Muscle layer of duodenum (tissue), 2 donors: ENCODE results near the gene MAGI2.

Source experiments
- H3K27ac ChIP-seq: one replicate; pipeline ENCODE4 v1.7.0; 2013; ENCODE audit warnings: mild to moderate bottlenecking, low read length
- H3K27me3 ChIP-seq: one replicate; pipeline ENCODE4 v1.7.0; 2013; ENCODE audit warnings: low read depth, mild to moderate bottlenecking, control low read depth, low read length
- H3K36me3 ChIP-seq, 2 donors: one replicate each; pipeline ENCODE4 v1.7.0; 2013; ENCODE audit warnings: low read length in 2 of 2, control low read depth in 1 of 2, mild to moderate bottlenecking in 1 of 2; ENCODE audit not compliant: insufficient read depth in 2 of 2, control insufficient read depth in 1 of 2
- H3K4me1 ChIP-seq, 2 donors: one replicate each; pipeline ENCODE4 v1.7.0; 2013; ENCODE audit warnings: low read length in 2 of 2, mild to moderate bottlenecking in 2 of 2, control low read depth in 1 of 2, moderate library complexity in 1 of 2; ENCODE audit not compliant: insufficient read depth in 2 of 2, control insufficient read depth in 1 of 2
- H3K4me3 ChIP-seq, 2 donors: one replicate each; pipeline ENCODE4 v1.7.0; 2013; ENCODE audit warnings: low read length in 2 of 2, low read depth in 1 of 2, mild to moderate bottlenecking in 1 of 2
- H3K9me3 ChIP-seq, 2 donors: one replicate each; pipeline ENCODE4 v1.7.0; 2013; ENCODE audit warnings: low read length in 2 of 2, control low read depth in 1 of 2, mild to moderate bottlenecking in 1 of 2; ENCODE audit not compliant: control insufficient read depth in 1 of 2
- donor health status: healthy.

MAGI2 gene

DNA sequence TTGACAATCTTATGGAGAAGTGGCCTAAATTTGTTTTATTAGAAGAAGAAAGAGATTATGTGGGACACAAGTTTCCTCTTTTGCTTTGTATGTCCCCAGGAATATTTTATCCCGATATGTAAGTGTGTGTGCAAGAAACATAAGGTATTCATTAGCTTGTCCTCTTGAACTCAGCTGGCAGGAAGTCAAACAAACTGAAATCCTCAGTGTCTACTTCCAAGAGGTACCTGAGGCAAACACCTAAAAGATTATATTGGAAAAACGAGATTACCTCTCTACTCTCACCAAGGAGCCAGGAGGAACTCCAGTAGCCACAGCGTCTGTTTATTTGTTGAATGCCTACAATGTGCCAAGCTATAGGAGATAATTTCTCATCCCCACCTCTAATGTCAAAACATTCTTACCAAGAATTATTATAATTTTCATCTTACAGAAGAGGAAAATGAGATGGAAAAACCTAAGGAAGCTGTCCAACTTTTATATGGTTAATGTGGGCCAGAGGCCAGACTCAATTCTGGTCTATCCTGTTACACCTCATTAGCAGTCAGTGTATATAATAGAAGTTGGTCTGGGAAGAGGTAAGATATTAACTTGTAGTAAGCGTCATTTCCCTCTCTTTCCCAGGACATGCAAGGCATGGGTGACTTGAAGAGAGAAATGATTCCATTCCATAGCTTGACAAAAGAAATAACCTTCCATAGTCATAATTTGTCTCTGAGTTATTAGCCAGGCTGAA is 692.7 kb downstream of the MAGI2 start:
- H3K9me3 ChIP-seq, result no peaks in the 10 kb centered on the region
- no peaks in the 10 kb centered on the region for H3K27me3 ChIP-seq
- no peak overlapping the region for H3K4me3 ChIP-seq
- H3K36me3 ChIP-seq, result no peaks in the 10 kb centered on the region
- no peaks in the 10 kb centered on the region for H3K4me1 ChIP-seq
- no peak overlapping the region for H3K27ac ChIP-seq

DNA sequence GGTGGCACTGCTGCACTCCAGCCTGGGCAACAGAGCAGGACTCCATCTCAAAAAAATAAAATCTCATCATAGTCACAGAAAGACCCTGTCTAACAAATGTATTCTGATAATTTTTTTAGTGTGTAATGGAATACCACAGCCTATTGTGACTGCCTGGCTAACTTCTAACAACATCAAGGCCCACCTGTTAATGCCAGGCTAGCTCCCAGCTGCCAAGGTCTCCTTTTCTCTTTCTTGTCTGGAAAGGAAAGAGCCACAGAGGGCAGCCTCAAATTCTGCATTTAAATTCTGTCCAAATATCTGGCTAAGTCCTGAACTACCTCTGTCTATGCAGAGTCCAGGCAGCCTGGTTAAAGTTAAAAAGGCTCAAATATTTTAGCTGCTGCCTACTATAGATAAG is 700.9 kb downstream of the MAGI2 start:
- Histone ChIP-seq H3K36me3 (no peaks in the 10 kb centered on the region), H3K4me3 (no peak overlapping the region), H3K9me3 (no peaks in the 10 kb centered on the region), H3K27ac (no peak overlapping the region), H3K27me3 (no peaks in the 10 kb centered on the region), H3K4me1 (no peaks in the 10 kb centered on the region)

DNA sequence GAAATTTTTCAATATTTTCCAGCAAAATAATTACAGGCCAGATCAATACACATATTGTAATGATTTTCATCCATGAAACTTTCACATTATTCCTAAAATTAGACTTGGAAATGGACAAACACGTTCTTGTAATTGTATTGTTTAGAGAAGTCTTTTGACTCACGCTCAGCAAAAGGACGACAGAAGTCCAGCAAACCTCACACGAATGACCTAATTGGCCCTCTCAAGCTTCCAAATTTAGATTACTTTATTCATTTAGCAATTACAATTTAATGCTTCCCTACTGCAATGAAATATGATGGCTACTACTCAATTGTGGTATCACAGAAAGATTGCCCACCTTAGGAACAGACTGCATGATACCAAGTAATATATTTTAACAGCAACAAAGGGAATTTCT is 702.2 kb downstream of the MAGI2 start:
- Histone ChIP-seq H3K4me3 (no peak overlapping the region), H3K27me3 (no peaks in the 10 kb centered on the region), H3K36me3 (no peaks in the 10 kb centered on the region), H3K9me3 (no peaks in the 10 kb centered on the region), H3K27ac (no peak overlapping the region), H3K4me1 (no peaks in the 10 kb centered on the region)

DNA sequence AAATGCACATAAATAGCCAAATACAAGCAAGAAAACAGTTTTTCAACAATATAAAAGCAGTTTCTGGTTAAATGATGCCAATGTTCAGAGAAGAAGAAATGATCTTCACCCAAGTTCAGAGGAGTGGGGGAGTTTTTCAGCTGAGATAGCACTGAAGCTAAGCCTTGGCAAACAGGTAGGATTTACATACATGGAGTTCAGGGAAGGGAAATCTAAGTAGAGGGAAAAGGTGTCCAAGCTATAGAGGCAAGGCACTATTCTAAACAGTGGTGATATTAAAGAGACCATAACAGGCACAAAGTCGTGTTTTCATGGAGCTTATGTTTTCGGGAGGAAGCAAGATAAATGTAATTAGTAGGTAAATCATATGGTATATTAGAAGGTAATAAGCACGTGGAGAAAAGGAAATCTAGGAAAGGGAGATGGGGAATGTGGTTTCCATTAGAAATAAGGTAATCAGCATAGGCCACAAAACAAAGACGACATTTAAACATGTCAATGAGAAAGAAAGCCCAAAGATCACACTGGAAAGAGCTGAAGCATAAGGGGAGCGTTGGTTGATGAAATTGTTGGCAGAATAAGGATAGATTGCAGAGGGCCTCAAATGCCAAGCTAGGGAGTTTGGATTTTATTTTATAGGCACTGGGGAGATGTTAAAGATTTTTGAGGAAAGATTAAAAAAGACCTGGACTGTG is 704.3 kb downstream of the MAGI2 start:
- Histone ChIP-seq H3K9me3 (no peaks in the 10 kb centered on the region), H3K4me1 (no peaks in the 10 kb centered on the region), H3K27ac (no peak overlapping the region), H3K36me3 (no peaks in the 10 kb centered on the region), H3K4me3 (no peak overlapping the region), H3K27me3 (no peaks in the 10 kb centered on the region)

DNA sequence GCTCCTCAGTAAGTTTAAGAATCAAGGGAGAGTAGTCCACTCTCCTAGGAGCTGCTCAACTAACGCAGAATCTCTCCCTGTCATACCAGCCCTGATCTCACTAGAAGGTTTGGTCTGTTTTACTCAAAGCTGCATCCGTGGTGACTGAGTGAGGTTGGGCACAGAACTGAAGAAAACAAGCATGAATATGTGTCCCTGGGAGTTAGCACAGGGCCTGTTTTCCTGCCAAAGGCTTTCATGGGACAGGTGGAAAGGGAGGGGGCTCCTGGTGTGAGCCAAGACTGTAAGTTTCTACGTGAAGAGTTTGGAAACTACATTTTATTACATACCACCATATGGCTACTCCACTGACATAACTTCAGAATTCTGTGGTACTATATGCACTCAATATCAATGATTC is 705.9 kb downstream of the MAGI2 start:
- no peak overlapping the region for H3K4me3 ChIP-seq
- H3K27ac ChIP-seq, result no peak overlapping the region
- H3K9me3 ChIP-seq, result peaks cover 0 to 3% of the 10 kb centered on the region in 2 donors
- no peaks in the 10 kb centered on the region for H3K27me3 ChIP-seq
- no peaks in the 10 kb centered on the region for H3K36me3 ChIP-seq
- no peaks in the 10 kb centered on the region for H3K4me1 ChIP-seq

DNA sequence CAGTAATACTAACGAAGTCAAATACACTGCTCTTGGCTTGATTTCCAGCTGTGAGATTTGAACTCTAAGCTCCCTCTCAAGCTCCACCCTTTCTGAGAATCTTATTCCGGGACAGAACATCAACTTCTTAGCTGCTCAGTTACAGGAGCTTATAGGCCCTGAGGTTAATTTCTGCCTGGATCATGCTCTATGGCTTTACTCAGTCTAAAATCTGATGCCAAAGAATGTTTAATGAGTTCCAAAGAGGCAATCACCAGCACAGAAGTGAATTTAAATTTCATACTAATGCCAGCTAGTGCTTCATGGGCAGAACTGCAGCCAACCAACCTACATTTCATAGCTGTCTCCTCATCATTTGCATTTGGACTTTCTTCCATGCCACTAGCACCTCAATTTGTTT is 707.2 kb downstream of the MAGI2 start:
- H3K27me3 ChIP-seq, result no peaks in the 10 kb centered on the region
- H3K9me3 ChIP-seq, result peaks cover 0 to 5% of the 10 kb centered on the region in 2 donors
- no peak overlapping the region for H3K27ac ChIP-seq
- no peak overlapping the region for H3K4me3 ChIP-seq
- no peaks in the 10 kb centered on the region for H3K36me3 ChIP-seq
- no peaks in the 10 kb centered on the region for H3K4me1 ChIP-seq

DNA sequence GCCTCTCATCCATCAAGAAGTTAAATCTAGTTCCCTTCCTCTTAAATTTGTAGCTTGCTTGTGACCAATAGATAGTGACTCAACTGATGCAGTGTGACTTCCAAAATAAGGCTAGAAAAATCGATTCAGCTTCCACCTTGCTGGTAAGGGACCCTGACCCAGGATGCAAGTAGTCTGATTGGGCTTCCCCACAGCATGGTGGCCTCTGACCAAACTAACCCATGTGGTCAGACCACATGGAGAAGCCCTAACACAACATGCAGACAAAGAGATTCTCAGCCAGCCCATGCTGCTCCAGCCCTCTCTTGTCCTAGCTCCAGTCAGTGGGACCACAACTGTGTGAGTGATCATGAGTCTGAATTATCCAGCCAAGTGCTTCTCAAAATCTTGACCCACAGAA is 710.8 kb downstream of the MAGI2 start:
- Histone ChIP-seq H3K27ac (no peak overlapping the region), H3K27me3 (no peaks in the 10 kb centered on the region), H3K4me1 (no peaks in the 10 kb centered on the region), H3K4me3 (no peak overlapping the region), H3K9me3 (peaks cover 0 to 5% of the 10 kb centered on the region in 2 donors), H3K36me3 (no peaks in the 10 kb centered on the region)

DNA sequence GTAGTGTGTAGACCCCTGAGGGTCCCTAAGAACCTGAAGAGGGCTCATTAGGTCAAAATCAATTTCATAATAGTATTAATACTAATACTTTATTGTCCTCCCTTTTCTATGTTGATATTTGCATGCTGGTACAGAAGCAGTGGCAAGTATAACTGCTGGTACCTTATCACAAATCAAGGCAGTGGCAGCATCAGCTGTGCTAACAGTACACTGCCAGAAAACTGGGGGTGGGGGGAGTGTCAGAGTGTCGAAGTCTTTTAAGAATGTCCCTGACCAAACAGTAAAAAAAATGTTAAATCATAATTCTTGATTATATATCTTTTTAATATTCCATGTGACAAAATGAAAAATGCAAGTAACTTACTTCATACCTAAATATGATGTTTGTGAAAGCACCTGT is 716.9 kb downstream of the MAGI2 start:
- Histone ChIP-seq H3K4me1 (no peaks in the 10 kb centered on the region), H3K4me3 (no peak overlapping the region), H3K36me3 (no peaks in the 10 kb centered on the region), H3K27me3 (no peaks in the 10 kb centered on the region), H3K27ac (no peak overlapping the region), H3K9me3 (no peaks in the 10 kb centered on the region)

DNA sequence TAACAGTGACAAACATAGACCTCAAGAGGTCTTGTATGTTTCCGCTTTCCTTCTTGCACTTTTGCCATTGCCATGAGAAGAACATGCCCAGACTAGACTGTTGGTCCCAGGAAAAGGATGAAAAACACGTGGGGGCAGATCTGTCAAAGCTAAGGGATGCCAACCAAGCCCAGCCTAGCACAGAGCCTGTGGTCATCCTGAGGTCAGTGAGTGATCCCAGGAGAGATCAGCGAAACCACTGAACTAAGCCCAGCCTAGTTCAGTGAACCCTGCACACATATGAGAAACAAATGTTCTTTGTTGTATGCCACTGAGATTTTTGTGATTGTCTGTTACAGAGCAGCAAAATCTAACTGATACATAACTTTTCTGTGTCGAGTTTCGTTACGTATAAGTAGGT is 718.8 kb downstream of the MAGI2 start:
- no peak overlapping the region for H3K27ac ChIP-seq
- no peak overlapping the region for H3K4me3 ChIP-seq
- no peaks in the 10 kb centered on the region for H3K9me3 ChIP-seq
- H3K27me3 ChIP-seq, result no peaks in the 10 kb centered on the region
- H3K4me1 ChIP-seq, result no peaks in the 10 kb centered on the region
- no peaks in the 10 kb centered on the region for H3K36me3 ChIP-seq

DNA sequence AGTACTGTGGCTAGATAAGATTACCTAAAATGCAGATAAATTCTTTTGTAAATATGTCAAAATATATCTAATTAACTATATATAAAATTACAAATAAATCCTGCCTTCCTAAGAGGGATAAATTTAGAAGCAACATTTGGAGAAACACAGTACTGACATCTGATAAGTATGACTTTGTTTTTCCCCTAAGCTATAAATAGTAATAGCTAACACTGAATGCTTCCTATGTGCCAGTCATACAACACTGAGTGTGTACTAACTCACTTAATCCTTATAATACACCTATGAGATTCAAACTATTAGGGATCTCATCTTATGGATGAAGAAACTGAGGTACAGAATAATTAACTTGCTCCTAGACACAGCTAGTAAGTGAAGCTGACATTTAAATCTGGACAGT is 733.4 kb downstream of the MAGI2 start:
- H3K27ac ChIP-seq, result no peak overlapping the region
- no peaks in the 10 kb centered on the region for H3K36me3 ChIP-seq
- no peaks in the 10 kb centered on the region for H3K27me3 ChIP-seq
- no peaks in the 10 kb centered on the region for H3K4me1 ChIP-seq
- H3K4me3 ChIP-seq, result no peak overlapping the region
- no peaks in the 10 kb centered on the region for H3K9me3 ChIP-seq

DNA sequence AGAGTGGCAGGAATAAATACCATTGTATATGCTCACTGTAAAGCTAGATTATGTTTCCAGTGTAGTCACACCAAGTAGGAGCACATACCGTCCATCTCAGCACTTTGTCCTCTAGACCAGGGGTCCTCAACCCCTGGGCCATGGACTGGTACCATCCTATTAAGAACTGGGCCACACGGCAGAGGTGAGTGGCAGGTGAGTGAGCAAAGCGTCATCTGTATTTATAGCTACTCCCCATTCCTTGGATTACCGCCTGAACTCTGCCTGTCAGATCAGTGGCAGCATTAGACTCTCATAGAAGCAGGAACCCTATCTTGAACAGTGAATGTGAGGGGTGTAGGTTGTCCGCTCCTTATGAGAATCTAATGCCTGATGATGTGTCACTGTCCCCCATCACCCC is 735.3 kb downstream of the MAGI2 start:
- no peaks in the 10 kb centered on the region for H3K36me3 ChIP-seq
- H3K27me3 ChIP-seq, result no peaks in the 10 kb centered on the region

DNA sequence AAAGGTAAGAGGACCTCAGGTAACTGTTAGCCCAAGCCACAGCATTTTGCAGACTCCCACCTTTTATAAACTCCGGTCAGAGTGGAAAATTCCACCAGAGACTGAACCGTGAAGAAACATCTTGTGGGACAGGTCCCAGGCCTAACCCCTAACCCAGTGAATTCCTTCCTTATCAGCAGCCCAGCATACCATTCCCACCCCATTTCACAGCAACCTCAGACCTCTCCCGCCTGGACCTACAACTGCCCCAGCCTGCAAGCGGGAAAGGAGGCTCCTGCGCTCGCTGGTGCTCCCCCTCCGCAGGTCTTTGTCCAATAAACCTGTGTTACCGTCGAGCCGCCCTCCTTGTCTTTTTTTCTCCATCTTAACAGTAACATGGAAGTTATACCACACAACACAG is 736.6 kb downstream of the MAGI2 start:
- no peaks in the 10 kb centered on the region for H3K36me3 ChIP-seq
- no peak overlapping the region for H3K27ac ChIP-seq
- H3K9me3 ChIP-seq, result no peaks in the 10 kb centered on the region
- no peak overlapping the region for H3K4me3 ChIP-seq
- no peaks in the 10 kb centered on the region for H3K27me3 ChIP-seq
- no peaks in the 10 kb centered on the region for H3K4me1 ChIP-seq

More for the DNA sequence above, 735.3 kb downstream of the MAGI2 start:
- no peak overlapping the region for H3K27ac ChIP-seq
- no peaks in the 10 kb centered on the region for H3K9me3 ChIP-seq
- no peak overlapping the region for H3K4me3 ChIP-seq
- no peaks in the 10 kb centered on the region for H3K4me1 ChIP-seq
